ENCODE data around the gene SEZ6.

DNA sequence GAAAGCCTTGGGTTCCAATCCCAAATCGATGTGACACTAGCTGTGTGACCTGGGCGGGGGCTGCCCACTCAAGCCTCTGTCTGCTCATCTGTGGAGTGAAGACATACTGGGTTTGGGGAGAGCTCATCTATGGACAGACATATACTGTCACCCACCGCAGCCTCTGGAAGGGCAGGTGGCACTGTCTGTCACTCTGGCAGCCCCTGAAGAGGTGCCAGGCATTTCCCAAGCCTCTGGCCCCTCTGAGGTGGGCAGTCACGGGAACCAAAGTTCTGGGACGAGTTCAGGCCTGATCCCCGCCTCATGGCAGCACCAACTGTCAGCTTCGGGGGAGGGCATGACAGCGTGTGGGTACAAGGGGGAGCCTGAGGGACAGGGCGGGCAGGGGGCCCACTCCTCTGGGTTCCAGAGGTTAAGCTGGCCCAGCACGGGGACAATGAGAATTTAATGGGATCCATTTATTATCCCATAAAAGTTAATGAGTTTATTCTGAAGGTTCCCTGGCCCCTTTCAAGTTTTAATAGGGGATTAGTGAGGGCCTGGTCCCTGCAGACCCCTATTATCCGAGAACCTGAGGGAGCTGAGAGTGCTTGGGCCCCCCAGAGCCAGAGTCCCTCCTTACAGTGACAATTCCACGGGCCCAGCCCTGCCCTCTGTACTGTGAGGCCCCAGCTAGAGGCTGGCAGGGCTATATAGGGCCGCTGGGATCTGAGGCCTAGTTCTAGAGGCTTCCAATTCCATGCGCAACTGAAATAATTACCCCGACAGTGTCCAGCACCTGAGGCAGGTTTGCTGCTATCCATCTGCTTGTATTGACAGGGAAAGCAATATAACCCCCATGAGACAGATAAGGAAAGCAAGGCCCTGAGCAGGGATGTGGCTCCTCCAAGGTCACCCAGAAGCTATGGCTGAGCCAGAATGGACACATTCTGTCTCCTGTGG lies 18.8 kb downstream of the SEZ6 start:
- TF ChIP-seq, protein P1, sequence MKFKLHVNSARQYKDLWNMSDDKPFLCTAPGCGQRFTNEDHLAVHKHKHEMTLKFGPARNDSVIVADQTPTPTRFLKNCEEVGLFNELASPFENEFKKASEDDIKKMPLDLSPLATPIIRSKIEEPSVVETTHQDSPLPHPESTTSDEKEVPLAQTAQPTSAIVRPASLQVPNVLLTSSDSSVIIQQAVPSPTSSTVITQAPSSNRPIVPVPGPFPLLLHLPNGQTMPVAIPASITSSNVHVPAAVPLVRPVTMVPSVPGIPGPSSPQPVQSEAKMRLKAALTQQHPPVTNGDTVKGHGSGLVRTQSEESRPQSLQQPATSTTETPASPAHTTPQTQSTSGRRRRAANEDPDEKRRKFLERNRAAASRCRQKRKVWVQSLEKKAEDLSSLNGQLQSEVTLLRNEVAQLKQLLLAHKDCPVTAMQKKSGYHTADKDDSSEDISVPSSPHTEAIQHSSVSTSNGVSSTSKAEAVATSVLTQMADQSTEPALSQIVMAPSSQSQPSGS (IDR thresholded peaks at IDR 0.05; ENCODE audit: low read length), result no peak
- TF ChIP-seq, protein P2, sequence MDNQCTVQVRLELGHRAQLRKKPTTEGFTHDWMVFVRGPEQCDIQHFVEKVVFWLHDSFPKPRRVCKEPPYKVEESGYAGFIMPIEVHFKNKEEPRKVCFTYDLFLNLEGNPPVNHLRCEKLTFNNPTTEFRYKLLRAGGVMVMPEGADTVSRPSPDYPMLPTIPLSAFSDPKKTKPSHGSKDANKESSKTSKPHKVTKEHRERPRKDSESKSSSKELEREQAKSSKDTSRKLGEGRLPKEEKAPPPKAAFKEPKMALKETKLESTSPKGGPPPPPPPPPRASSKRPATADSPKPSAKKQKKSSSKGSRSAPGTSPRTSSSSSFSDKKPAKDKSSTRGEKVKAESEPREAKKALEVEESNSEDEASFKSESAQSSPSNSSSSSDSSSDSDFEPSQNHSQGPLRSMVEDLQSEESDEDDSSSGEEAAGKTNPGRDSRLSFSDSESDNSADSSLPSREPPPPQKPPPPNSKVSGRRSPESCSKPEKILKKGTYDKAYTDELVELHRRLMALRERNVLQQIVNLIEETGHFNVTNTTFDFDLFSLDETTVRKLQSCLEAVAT (IDR thresholded peaks at IDR 0.05), result no peak

Measured in GM12878 (cell line).